NCI-H1417 (cell line): Measurements from ENCODE around the gene PLTP.
"Not testable (repeated sequence)": the region's sequence is repeated elsewhere in the genome, so short reads cannot be mapped to it uniquely, and the experiment has no call there.

Experiments used
- DNase-seq, 3 experiments: peaks; one replicate each; lab custom pipeline; 2025; lab: John Stamatoyannopoulos, UW

The PLTP gene

DNA sequence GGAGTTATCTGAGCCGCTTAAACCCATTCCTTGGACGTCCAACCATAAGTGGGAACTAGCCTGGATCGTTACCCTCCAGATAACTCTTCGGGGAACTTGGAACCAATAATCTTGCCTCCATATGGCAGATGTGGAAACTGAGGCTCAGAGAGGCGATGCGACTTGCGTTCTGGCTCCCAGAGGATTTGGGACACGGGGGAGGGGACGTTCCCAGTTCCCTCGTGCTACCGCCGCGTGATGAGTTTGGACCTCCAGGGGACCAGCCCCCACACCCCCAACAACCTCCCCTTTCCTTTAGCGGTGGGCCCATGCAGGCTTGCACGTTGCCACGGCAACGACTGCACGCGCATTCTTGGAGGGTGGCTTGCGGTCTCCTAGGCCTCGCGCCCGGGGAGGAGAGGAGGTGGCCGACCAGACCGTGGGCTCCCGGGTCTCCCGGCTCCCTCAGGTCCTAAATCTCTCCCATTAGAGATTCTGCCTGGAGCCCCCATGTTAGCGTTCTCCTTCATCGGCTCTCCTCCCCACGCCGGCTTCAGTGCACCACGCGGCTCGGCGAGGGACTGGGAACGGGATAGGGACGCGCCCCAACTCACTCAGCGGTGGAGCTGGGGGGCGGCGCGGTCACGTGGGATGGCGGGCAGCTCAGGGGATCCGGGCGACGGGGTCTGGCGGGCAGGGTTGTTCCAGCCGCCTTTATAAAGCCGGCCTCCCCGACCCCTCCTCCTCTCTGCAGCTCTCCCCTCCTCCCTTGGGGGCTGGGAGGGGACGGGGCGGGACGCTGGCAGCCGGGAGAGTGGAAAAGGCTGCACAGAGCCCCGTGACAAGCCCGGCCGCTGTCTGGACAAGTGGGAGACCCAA is at the start of gene PLTP:
TSS of gene PLTP (minus strand) at position 670 of the 858 bp plus-strand sequence. CDS start 703 bp downstream, outside the sequence.
- peak in 2 of 3 experiments; percentile 57 to 72 for DNase-seq

DNA sequence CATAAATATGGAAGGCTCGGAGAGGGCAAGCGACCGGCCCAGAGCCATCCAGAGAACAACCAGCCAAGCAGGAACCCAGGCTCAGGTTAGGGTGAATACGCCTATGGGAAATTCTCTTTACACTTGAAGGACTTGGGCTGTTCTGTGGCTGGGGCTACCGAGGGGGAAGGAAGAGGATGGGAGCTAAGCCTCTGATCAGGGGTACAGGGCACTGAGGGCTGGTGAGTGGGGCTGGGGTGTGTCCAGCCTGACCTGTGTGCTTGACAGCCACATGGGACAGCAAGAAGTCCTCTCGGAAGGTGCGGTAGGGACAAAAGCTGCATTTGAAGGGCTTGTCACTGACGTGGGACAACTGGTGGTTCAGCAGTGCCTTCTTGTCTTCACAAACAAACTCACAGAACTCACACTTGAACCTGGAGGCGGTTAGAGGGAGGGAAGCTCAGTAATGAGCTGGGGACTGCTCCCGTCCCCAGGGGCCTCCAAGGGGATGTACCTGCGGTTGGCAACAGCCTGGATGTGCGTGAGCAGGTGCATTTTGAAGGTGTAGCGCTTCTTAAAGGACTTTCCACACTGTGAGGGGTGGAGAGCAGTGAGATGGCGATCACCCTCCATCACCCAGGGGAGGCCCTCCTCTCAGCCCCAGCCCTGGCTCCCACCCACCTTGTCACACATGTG is 48.1 kb upstream of the PLTP start:
- no peak for DNase-seq

DNA sequence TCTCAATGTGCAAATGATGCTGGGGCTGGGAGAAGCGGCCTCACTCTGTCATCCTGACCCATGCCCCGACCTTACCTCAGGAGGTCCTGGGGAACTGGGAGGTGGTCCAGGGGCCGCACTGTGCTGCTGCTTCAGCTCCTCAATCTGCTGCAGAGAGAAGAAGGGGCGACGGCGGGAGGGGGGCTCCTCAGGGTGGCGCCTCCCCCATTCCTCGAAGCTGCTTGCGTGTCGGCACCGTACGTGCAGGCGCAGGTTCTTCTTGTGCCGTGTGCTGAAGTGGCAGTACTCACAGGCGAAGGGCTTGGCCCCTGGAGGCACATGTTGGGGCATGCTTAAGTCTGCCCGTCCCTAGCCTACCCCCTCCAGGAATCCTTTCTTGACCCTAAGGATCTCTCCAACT is 47.2 kb upstream of the PLTP start:
- DNase-seq = no peak

GRCh38 chr20:45958593-45958992 is 46.6 kb upstream of the PLTP start:
- DNase-seq = no peak

GRCh38 chr20:45957021-45957941 is 45.3 kb upstream of the PLTP start:
- no peak for DNase-seq

DNA sequence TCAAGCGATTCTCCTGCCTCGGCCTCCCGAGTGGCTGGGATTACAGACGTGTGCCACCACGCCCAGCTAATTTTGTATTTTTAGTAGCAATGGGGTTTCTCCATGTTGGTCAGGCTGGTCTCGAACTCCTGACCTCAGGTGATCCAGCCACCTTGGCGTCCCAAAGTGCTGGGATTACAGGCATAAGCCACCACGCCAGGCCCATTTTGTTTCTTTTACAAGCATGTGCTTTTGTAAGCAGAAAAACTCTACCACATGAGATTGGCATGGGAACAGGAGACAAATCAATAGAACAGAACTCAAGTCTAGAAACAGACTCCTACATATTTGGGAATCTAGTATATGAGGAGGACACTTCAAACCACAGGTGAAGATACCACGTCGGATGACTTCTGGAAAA is 44.4 kb upstream of the PLTP start:
- DNase-seq = not testable (repeated sequence)

- DNase-seq = no peak
These were observed 41.7 kb upstream of the PLTP start for GRCh38 chr20:45953672-45954071.

DNA sequence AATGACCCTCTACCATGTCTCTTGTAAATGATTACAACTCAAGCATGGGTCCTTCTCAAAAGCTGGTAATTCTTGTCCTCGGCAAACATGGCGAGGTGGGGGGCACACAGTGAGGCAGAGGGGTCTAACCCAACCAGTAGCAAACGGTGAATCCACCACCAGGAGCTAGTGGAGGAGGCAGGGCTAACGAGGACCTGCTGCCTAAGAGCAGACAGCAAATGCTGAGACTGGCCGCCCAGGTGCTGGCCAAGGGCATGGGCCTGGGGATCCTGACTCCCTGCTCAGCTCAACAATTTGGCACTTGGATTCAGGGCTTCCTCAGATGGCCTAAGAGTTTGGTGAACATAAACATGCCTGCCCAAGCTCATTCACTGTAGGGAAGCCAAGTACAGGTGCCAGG is 40.9 kb upstream of the PLTP start:
- no peak for DNase-seq

DNA sequence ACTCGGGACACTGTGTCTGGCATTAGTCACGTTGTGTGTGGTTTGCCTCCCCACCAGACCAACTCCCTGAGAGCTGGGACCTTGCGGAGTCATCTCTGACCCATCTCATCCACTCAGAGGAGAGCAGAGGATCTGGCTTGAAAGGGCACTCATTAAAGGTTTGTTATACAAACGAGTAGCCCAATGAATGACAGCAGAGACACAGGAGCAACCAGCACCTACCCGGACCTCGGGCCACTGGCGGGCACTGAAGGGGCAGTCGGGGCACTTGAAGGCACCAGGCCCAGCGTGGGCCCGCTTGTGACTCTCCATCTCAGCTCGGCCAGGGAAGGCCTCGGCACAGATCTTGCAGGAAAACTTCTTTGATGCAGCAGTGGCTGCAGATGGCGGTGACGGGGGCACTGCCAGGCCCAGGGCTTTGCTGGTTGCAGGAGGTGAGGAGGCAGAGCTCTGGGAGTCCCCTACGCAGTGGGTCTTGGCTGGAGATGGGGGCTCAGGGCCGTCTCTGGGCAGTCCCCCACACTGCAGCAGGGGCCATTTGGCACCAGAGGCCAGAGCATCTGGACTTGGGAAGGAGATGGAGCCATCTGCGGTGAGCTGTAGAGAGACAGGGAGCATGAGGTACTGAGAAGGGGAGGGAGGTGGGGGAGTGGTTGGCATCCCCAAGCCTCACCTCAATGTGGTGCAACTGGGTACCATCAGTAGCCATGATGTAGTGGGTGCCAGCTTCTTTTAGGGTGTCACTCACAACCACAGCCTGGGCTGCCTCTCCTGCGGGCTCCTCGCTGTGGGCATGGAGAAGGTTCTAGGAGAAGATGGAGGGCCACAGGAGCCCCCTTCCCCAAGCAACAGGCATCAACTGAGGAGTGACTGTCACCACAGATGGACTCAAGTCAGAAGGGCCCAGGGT is 40.2 kb upstream of the PLTP start:
- DNase-seq = no peak

DNA sequence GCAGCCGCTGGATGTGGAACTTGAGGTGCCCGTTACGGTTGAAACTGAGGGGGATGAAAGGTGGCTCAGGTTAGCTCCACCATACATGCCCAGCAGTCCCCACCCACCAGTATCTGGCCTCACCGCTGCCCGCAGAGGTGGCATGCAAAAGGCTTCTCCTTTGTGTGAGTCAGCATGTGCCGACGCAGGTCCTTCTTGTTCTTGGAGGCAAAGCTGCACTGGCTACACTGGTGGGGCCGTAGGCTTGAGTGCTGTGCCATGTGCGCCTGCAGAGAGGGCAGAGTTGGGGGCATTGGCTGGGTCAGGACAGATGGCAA is 38.3 kb upstream of the PLTP start:
- no peak for DNase-seq

DNA sequence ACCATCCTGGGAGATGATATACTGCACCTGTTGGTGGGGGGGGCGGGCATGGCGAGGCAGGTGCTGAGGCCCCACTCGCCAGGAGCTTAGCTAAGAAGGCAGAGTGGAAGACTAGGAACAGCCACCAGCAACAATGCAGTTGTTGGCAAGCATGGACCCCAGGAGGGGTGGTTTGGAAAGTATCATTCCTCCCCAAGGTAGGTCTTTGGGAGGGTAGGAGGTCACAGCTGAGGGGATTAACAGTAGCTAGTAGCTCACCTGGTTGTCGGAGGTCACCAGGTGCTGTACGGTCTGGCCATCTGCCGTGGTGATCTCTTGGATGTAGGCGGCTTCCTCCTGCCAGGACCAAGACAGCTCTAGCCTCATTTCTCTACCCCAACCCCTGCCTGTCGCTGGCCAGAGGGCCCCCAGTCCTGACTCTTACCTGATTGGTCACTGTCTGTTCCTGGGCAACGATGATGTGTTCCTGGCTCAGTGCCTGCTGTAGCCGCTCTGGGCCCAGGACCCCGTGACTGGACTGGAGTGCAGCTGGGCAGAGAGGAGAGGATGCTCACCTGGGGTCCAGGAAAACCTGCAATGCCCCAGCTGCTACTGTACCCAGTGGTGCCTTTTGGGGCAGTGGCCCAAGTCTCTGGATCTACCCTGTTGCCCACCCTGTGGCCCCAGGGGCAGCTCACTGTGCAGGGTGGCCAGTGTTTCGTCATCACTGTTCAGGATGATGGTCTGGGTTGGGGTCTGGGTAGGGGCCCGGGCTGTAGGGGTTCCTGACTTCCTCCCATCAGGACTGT is 37.8 kb upstream of the PLTP start:
- DNase-seq = peak in 1 of 3 experiments; percentile 36

- DNase-seq = no peak
These were observed 37.0 kb upstream of the PLTP start for GRCh38 chr20:45948742-45949541.

DNA sequence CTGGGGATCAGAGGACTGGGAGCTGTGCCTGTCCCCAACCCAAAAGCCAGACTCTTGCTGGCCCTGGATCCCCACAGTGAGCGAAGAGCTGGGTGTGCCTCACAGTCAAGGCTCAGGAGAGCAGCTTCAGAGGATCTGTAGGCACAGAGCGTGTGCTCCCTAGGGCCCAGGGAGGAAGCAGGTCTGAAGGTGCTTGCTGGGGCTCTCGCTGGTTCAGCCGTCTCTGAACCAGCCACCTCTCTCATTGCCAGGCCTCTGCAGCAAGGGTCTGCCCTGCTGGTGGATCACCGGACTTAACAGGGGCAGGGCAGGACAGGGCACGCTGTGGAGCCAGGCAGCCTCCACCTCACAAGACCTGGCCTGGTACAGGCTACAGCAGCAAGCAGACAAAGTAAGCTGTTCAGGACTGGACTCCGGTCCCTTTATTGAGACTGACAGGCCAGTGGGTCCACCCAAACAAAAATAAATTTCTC is 36.3 kb upstream of the PLTP start:
- DNase-seq = no peak

DNA sequence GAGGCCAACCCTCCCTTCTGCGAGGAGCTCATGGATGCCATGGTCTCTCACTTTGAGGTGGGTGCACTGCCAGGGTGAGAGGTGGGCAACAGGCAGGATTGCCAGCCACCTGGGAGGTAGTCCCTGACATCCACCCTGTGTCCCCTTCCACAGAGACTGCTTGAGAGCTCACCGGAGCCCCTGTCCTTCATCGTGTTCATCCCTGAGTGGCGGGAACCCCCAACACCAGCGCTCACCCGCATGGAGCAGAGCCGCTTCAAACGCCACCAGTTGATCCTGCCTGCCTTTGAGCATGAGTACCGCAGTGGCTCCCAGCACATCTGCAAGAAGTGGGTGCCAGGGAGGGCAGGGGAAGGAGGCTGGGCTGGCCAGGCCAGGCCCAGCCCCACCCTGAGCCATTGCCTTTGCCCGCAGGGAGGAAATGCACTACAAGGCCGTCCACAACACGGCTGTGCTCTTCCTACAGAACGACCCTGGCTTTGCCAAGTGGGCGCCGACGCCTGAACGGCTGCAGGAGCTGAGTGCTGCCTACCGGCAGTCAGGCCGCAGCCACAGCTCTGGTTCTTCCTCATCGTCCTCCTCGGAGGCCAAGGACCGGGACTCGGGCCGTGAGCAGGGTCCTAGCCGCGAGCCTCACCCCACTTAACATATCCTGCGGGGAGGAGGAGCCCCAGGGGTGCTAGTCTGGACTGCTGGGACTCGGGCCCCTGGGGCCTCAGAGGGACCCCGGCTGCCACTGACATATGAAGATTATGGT is 35.3 kb upstream of the PLTP start:
- no peak for DNase-seq

DNA sequence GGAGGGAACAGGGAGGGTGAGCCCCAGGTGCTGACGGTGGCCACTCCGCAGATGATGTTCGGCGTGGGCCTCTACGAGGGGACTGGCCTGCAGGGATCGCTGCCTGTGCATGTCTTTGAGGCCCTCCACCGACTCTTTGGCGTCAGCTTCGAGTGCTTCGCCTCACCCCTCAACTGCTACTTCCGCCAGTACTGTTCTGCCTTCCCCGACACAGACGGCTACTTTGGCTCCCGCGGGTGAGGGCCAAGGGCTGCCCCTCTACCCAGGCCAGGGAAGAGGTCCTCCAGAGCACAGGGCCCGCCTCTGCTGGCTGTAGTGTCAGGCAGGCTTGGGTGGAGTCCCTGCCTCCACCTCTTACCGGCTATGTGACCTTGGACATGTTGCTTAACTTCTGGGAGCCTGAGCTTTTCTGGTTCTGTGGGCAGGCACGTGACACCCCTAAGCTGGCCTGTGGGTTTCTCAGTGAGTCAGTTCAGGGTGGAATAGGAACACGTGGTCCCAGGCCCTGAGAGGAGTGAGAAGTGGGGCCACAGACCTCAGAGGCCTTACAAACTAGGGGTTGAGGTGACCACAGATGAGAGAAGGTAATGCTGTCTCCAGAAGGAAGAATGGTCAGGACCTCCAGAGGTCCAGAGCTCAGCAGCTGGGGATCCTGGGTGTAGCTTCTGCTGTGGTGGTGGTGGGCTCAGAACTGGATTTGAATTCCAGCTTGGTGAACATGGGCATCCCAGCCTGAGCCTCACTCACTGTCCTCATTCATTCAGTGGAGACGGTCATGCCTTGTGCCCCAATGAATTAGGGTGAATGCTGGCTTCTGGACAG is 34.4 kb upstream of the PLTP start:
- DNase-seq = no peak

DNA sequence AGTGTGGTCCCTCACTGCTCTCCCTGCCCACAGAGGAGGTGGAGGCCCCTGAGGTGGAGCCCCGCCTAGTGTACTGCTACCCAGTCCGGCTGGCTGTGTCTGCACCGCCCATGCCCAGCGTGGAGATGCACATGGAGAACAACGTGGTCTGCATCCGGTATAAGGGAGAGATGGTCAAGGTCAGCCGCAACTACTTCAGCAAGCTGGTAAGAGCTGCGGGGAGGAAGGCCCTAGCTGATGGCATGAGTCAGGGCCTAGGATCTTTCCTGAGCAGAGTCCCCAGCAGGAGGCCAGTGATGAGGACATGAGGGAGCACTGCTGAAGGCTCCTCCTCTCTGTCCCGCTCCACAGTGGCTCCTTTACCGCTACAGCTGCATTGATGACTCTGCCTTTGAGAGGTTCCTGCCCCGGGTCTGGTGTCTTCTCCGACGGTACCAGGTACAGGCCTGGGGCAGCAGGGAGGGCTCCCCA is 33.8 kb upstream of the PLTP start:
- DNase-seq = no peak

GRCh38 chr20:45944965-45945677 is 33.2 kb upstream of the PLTP start:
- DNase-seq = no peak
